Measurements from ENCODE around the gene CHST9. TPM values are rescaled to one million over a fixed set of nuclear protein-coding genes. Genes with fewer than 3 reads are reported as not detected.

CHST9 gene
- total and polyA plus RNA-seq, 2 donors (not counting 3 experiments of a cell fraction or from before 2014, with no cell fraction given): not detected

- intact Hi-C loops (cut with micrococcal nuclease): no loop called here
- Histone ChIP-seq H3K4me1 (ENCODE audit: control insufficient read depth, extremely low read depth, insufficient read depth, low read length) (no peaks in the 10 kb centered on the region), H3K9me1 (replicated peaks; ENCODE audit: control insufficient read depth, extremely low read depth, insufficient read depth, low read length) (no peaks in the 10 kb centered on the region), H3K27ac (ENCODE audit: insufficient read depth, low read depth, low read length) (no peak overlapping the region), H3K36me3 (ENCODE audit: control insufficient read depth in 2 of 2, extremely low read depth in 1 of 2, insufficient read depth in 2 of 2, low read length in 2 of 2) (no peaks in the 10 kb centered on the region), H3K79me2 (ENCODE audit: control insufficient read depth, insufficient read depth, low read length) (no peaks in the 10 kb centered on the region), H3K9me3 (replicated peaks; ENCODE audit: control insufficient read depth, insufficient read depth, low read length) (no peaks in the 10 kb centered on the region), H2AFZ (ENCODE audit: low read depth, low read length) (no peak overlapping the region), H3K27me3 (ENCODE audit: control insufficient read depth in 2 of 2, insufficient read depth in 2 of 2, low read length in 2 of 2) (no peaks in the 10 kb centered on the region), H3K9ac (replicated peaks; ENCODE audit: extremely low read depth, insufficient read depth, low read length) (no peak overlapping the region), H4K20me1 (replicated peaks; ENCODE audit: control insufficient read depth, extremely low read depth, insufficient read depth, low read length) (no peaks in the 10 kb centered on the region), H3K4me3 (replicated peaks in 1 of 3; ENCODE audit: insufficient read depth in 1 of 3, low read depth in 1 of 3, low read length in 3 of 3) (no peak overlapping the region), H3K4me2 (ENCODE audit: insufficient read depth, low read length) (no peak overlapping the region)
- BruUV-seq (replicated peaks): no TSS peak
- FAIRE-seq: no peak
- CTCF ChIA-PET: no interaction called here
- TF ChIP-seq MYC (IDR thresholded peaks at IDR 0.05; ENCODE audit: low read depth, low read length) (no peak), JUN (IDR thresholded peaks at IDR 0.05; ENCODE audit: borderline replicate concordance, insufficient read depth, insufficient read length, low read depth) (no peak), GATA2 (IDR thresholded peaks at IDR 0.05; ENCODE audit: insufficient read depth, insufficient read length, low read depth, low read length) (no peak), POLR2A (IDR thresholded peaks at IDR 0.05; ENCODE audit: low read depth, low read length) (no peak), CTCF (IDR thresholded peaks at IDR 0.05; ENCODE audit: extremely low read depth in 1 of 2, insufficient read depth in 1 of 2, low read depth in 1 of 2, low read length in 2 of 2) (no peak), POLR2AphosphoS5 (IDR thresholded peaks at IDR 0.05; ENCODE audit: insufficient read depth, low read depth, low read length) (no peak), MAX (IDR thresholded peaks at IDR 0.05; ENCODE audit: insufficient read depth, insufficient read length) (no peak), EZH2 (IDR thresholded peaks at IDR 0.05; ENCODE audit: borderline replicate concordance, low read depth, low read length, severe bottlenecking) (no peak), FOS (IDR thresholded peaks at IDR 0.05; ENCODE audit: borderline replicate concordance, insufficient read depth, low read length) (no peak)
- POLR2A ChIA-PET: no interaction called here
- DNase-seq (ENCODE audit: low read depth, low spot score): no peak
- dilution Hi-C loops (cut with MboI; ENCODE audit: extremely low pct_ligation_motif_present, low sequenced_read_pairs): no loop called here
These were observed 296.8 kb downstream of the CHST9 start for GRCh38 chr18:26888259-26888658.

Data from endothelial cell of umbilical vein (primary cell).